ENCODE measurements around the gene FAM184B.

- no peak for TF ChIP-seq CTCF (IDR thresholded peaks at IDR 0.05)
- TF ChIP-seq POLR2A (IDR thresholded peaks at IDR 0.05), result no peak
Measured at GRCh38 chr4:17736484-17736883, 44.9 kb downstream of the FAM184B start.

Measured in lower leg skin (tissue), 3 donors.